ENCODE measurements around the gene TMEM198.
A peak's percentile ranks its signal among the peaks of the same experiment; 100 is the strongest.

TMEM198 gene

DNA sequence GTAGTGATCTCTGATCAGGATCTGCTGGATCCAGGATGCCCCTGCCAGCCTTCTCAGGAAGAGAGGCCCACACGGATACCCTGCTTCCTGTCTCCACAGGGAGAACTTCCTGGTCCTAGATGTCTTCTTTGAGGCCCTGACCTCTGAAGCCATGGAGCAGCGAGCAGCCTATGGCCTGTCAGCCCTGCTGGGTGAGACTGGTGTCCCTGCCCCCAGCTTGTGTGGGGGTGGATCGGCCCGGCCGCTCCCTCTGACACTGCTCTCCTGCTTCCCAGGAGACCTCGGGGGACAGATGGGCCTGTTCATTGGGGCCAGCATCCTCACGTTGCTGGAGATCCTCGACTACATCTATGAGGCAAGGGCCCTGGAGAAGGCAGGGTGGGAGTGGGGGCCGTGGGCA, 6.9 kb upstream of the TMEM198 start:
- no peaks in the 10 kb centered on the region for H3K27me3 ChIP-seq (replicated peaks; ENCODE audit: control insufficient read depth, insufficient read depth, low read length, poor library complexity, severe bottlenecking)
- H3K4me1 ChIP-seq (ENCODE audit: control insufficient read depth, insufficient read depth, low read length, poor library complexity, severe bottlenecking), result peaks cover 8% of the 10 kb centered on the region
- H3K36me3 ChIP-seq (ENCODE audit: control insufficient read depth, insufficient read depth, low read length), result no peaks in the 10 kb centered on the region
- H3K9me3 ChIP-seq (ENCODE audit: control insufficient read depth, low read length), result no peaks in the 10 kb centered on the region
- no peak overlapping the region for H3K4me3 ChIP-seq (ENCODE audit: insufficient read depth, low read depth, low read length, poor library complexity, severe bottlenecking)
- H3K27ac ChIP-seq (ENCODE audit: insufficient read depth, low read length, poor library complexity, severe bottlenecking), result no peak overlapping the region
- DNase-seq, result no peak

GRCh38 chr2:219537657-219538488, 6.0 kb upstream of the TMEM198 start:
- no peak overlapping the region for H3K4me3 ChIP-seq (ENCODE audit: insufficient read depth, low read depth, low read length, poor library complexity, severe bottlenecking)
- H3K27ac ChIP-seq (ENCODE audit: insufficient read depth, low read length, poor library complexity, severe bottlenecking), result no peak overlapping the region
- H3K9me3 ChIP-seq (ENCODE audit: control insufficient read depth, low read length), result no peaks in the 10 kb centered on the region
- no peaks in the 10 kb centered on the region for H3K27me3 ChIP-seq (replicated peaks; ENCODE audit: control insufficient read depth, insufficient read depth, low read length, poor library complexity, severe bottlenecking)
- H3K36me3 ChIP-seq (ENCODE audit: control insufficient read depth, insufficient read depth, low read length), result no peaks in the 10 kb centered on the region
- DNase-seq, result no peak
- peaks cover 17% of the 10 kb centered on the region for H3K4me1 ChIP-seq (ENCODE audit: control insufficient read depth, insufficient read depth, low read length, poor library complexity, severe bottlenecking)

DNA sequence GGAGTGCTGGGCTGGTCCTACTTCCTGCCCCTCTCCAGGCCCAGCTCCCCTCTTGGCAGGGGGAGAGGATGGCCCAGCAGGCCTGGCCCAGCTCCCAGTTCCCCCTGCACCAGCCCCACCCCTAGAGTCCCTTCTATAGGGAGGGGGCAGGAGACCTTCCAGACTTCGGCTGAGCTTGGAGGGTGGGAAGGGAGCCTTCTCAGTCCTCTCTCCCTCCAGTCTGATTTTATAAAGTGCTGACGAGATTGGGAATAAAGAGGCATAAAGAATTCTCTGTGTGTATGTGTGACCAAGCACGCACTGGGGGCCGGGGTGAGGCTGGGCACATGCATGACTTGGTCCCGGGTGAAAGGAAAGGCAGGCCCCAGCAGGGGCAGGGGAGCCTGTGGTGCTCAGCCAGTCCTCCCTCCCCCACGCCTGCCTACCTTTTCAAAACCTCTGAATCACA, 5.3 kb upstream of the TMEM198 start:
- H3K4me3 ChIP-seq (ENCODE audit: insufficient read depth, low read depth, low read length, poor library complexity, severe bottlenecking), result no peak overlapping the region
- no peaks in the 10 kb centered on the region for H3K36me3 ChIP-seq (ENCODE audit: control insufficient read depth, insufficient read depth, low read length)
- DNase-seq, result no peak
- peaks cover 19% of the 10 kb centered on the region for H3K4me1 ChIP-seq (ENCODE audit: control insufficient read depth, insufficient read depth, low read length, poor library complexity, severe bottlenecking)
- no peaks in the 10 kb centered on the region for H3K9me3 ChIP-seq (ENCODE audit: control insufficient read depth, low read length)
- no peak overlapping the region for H3K27ac ChIP-seq (ENCODE audit: insufficient read depth, low read length, poor library complexity, severe bottlenecking)
- no peaks in the 10 kb centered on the region for H3K27me3 ChIP-seq (replicated peaks; ENCODE audit: control insufficient read depth, insufficient read depth, low read length, poor library complexity, severe bottlenecking)

DNA sequence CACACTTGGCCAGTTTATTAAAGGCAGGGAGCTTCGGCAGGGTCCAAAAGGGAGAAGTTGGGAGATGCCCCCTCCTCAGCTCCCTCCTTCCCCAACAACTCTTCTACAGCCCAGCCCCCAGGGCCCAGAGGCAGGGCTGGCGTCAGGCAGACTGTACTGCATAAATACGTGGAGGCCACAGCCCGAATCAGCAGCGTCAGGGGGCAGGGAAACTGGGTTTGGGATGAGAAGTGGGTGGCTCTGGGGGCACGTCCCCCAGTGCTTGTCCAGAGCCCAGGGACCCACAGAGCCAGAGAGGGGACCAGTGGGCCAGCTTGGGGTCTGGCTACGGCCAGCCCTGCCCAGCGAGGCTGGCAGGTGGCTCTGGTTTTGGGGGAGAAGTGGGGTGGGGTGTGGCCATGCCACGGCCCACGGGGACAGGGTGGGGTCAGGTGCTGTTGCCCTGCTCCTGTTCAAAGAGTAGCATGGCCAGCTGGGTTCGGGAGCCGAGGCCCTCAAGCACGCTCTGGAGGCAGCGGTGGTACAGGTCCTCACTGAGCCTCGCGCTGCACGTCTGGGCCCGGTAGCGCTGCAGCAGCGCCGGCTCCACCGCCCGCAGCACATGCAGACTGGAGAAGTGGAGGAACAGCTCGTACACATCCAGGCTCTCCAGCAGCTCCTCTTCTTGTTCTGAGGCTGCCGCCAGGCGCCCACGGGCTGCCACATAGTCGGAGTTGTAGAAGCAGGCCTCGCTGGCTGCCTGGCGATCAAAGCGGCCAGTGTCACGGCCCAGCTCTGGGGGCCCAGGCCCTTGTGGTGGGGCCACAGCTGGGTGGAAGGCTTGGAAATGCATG, 4.7 kb upstream of the TMEM198 start:
- H3K27me3 ChIP-seq (replicated peaks; ENCODE audit: control insufficient read depth, insufficient read depth, low read length, poor library complexity, severe bottlenecking), result no peaks in the 10 kb centered on the region
- H3K4me3 ChIP-seq (ENCODE audit: insufficient read depth, low read depth, low read length, poor library complexity, severe bottlenecking), result no peak overlapping the region
- H3K9me3 ChIP-seq (ENCODE audit: control insufficient read depth, low read length), result no peaks in the 10 kb centered on the region
- H3K27ac ChIP-seq (ENCODE audit: insufficient read depth, low read length, poor library complexity, severe bottlenecking), result no peak overlapping the region
- no peaks in the 10 kb centered on the region for H3K36me3 ChIP-seq (ENCODE audit: control insufficient read depth, insufficient read depth, low read length)
- H3K4me1 ChIP-seq (ENCODE audit: control insufficient read depth, insufficient read depth, low read length, poor library complexity, severe bottlenecking), result peaks cover 23% of the 10 kb centered on the region
- no peak for DNase-seq

GRCh38 chr2:219539926-219540678, 3.7 kb upstream of the TMEM198 start:
- Histone ChIP-seq H3K36me3 (ENCODE audit: control insufficient read depth, insufficient read depth, low read length) (no peaks in the 10 kb centered on the region), H3K4me1 (ENCODE audit: control insufficient read depth, insufficient read depth, low read length, poor library complexity, severe bottlenecking) (peaks cover 25% of the 10 kb centered on the region), H3K27me3 (replicated peaks; ENCODE audit: control insufficient read depth, insufficient read depth, low read length, poor library complexity, severe bottlenecking) (no peaks in the 10 kb centered on the region), H3K27ac (ENCODE audit: insufficient read depth, low read length, poor library complexity, severe bottlenecking) (no peak overlapping the region), H3K9me3 (ENCODE audit: control insufficient read depth, low read length) (no peaks in the 10 kb centered on the region), H3K4me3 (ENCODE audit: insufficient read depth, low read depth, low read length, poor library complexity, severe bottlenecking) (no peak overlapping the region)
- DNase-seq, result no peak

DNA sequence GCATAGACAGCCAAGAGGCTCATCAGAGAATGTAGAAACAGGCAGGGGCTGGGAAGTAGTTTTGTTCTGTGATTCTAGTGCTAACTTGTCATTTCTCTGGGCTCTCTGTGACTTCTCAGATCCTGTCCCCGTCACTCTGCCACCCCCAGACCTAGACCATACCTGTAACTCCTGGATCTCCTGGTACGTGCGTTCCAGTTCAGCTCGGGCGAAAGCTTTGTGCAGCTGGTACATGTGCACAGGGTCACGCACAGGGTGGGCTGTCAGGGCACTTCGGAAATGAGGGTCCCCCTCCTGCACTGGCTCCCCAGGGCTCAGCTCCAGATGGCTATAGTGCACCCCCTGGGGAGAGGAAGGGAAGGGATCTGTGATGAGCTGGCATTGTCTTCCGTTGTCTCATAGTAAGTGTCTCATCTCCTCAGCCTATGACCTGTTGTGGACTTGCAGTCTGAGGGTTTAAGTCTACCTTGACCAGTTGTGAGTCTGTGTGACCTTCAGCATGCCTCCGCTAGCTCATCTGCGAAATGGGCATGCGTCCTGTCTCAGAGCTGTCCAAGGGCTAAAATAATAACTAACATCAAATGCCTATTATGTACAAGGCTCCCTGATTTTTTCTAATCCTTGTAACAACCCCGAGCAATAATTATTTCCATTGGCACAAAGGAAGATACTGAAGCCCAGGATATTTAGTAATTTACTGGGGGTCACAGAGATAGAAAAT, 2.9 kb upstream of the TMEM198 start:
- DNase-seq, result no peak
- no peaks in the 10 kb centered on the region for H3K27me3 ChIP-seq (replicated peaks; ENCODE audit: control insufficient read depth, insufficient read depth, low read length, poor library complexity, severe bottlenecking)
- H3K4me1 ChIP-seq (ENCODE audit: control insufficient read depth, insufficient read depth, low read length, poor library complexity, severe bottlenecking), result peaks cover 25% of the 10 kb centered on the region
- no peaks in the 10 kb centered on the region for H3K36me3 ChIP-seq (ENCODE audit: control insufficient read depth, insufficient read depth, low read length)
- no peak overlapping the region for H3K27ac ChIP-seq (ENCODE audit: insufficient read depth, low read length, poor library complexity, severe bottlenecking)
- H3K9me3 ChIP-seq (ENCODE audit: control insufficient read depth, low read length), result no peaks in the 10 kb centered on the region
- no peak overlapping the region for H3K4me3 ChIP-seq (ENCODE audit: insufficient read depth, low read depth, low read length, poor library complexity, severe bottlenecking)

DNA sequence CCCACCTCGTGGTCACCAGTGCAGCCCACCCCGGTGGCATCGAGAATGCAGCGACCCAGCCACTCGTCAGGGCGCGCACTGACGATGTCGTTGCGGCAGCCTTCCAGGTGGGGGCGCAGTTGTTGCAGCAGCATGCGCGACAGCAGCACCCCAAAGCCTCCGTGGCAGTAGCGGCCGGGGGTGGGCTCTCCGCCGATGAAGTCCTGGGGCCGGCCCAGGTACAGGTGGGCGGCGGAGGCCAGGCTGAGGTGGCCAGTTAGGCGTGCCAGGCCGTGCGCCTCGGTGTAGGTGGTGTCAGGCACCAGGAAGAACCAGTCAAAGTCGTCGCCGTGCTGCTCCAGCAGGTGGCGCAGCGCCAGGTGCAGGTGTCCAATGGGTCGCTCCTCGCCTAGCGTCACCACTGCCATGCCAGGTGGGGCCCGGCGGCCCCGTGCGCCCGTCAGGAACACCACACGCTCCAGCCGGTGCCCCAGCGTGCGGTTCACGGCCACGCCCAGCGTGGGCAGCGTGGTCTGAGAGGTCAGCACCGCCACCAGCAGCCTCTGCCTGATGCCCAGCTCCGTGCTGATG, 2.1 kb upstream of the TMEM198 start:
- DNase-seq, result peak; percentile 62 to 79 (median 77)
- H3K27me3 ChIP-seq (replicated peaks; ENCODE audit: control insufficient read depth, insufficient read depth, low read length, poor library complexity, severe bottlenecking), result no peaks in the 10 kb centered on the region
- H3K36me3 ChIP-seq (ENCODE audit: control insufficient read depth, insufficient read depth, low read length), result no peaks in the 10 kb centered on the region
- H3K4me1 ChIP-seq (ENCODE audit: control insufficient read depth, insufficient read depth, low read length, poor library complexity, severe bottlenecking), result peaks cover 25% of the 10 kb centered on the region
- peak overlapping the region; percentile 50 for H3K4me3 ChIP-seq (ENCODE audit: insufficient read depth, low read depth, low read length, poor library complexity, severe bottlenecking)
- no peak overlapping the region for H3K27ac ChIP-seq (ENCODE audit: insufficient read depth, low read length, poor library complexity, severe bottlenecking)
- H3K9me3 ChIP-seq (ENCODE audit: control insufficient read depth, low read length), result no peaks in the 10 kb centered on the region

DNA sequence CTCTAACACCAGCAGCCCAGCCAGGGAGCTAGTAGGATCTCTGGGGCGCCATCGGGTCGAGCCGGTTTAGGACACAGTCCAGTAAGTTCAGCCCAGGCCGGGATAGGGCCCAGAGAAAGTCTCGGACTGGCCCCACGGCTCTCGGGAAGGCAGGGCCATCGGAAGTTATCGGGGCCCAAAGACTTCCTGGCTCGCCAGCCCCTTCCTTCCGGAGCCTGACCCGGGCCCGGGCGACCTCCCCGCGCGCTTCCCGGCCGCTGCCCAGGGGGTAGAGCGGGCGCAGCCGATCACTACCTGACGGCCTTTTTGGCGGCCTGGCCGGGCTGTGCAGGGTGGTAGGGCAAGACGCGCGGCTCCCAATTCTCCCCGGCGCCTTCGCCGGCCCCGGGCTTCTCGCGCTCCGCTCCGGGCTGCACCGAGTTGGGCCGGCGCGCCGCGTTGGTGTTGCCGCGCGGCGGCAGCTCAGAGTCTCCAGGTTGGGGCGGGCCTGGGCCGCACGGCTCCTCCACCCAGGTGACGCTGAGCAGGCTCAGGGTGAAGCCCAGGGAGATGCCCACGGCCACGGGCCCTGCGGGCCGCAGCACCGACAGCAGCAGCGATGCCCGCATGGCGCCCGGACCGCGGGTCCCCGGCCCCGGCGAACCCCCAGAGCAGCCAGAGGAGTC, 765 bp upstream of the TMEM198 start:
- Histone ChIP-seq H3K36me3 (ENCODE audit: control insufficient read depth, insufficient read depth, low read length) (no peaks in the 10 kb centered on the region), H3K27ac (ENCODE audit: insufficient read depth, low read length, poor library complexity, severe bottlenecking) (peak overlapping the region; percentile 58), H3K4me3 (ENCODE audit: insufficient read depth, low read depth, low read length, poor library complexity, severe bottlenecking) (peak overlapping the region; percentile 84), H3K4me1 (ENCODE audit: control insufficient read depth, insufficient read depth, low read length, poor library complexity, severe bottlenecking) (peaks cover 25% of the 10 kb centered on the region), H3K9me3 (ENCODE audit: control insufficient read depth, low read length) (no peaks in the 10 kb centered on the region), H3K27me3 (replicated peaks; ENCODE audit: control insufficient read depth, insufficient read depth, low read length, poor library complexity, severe bottlenecking) (no peaks in the 10 kb centered on the region)
- DNase-seq, result no peak

DNA sequence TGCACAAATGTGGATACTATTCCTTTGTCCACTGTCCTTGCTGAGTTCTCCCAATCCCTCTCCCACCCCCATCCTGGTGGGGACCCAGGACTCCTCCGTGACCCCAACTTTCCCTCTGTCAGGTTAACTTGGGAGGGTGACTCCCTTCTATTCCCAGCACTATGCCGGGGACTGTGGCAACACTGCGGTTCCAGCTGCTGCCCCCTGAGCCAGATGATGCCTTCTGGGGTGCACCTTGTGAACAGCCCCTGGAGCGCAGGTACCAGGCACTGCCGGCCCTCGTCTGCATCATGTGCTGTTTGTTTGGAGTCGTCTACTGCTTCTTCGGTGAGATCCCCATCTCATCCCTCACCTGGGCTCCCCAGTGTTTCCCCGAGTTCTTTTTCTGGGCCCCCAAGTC, 739 bp downstream of the TMEM198 start:
- H3K9me3 ChIP-seq (ENCODE audit: control insufficient read depth, low read length), result no peaks in the 10 kb centered on the region
- H3K27ac ChIP-seq (ENCODE audit: insufficient read depth, low read length, poor library complexity, severe bottlenecking), result no peak overlapping the region
- H3K27me3 ChIP-seq (replicated peaks; ENCODE audit: control insufficient read depth, insufficient read depth, low read length, poor library complexity, severe bottlenecking), result no peaks in the 10 kb centered on the region
- H3K36me3 ChIP-seq (ENCODE audit: control insufficient read depth, insufficient read depth, low read length), result no peaks in the 10 kb centered on the region
- no peak for DNase-seq
- H3K4me1 ChIP-seq (ENCODE audit: control insufficient read depth, insufficient read depth, low read length, poor library complexity, severe bottlenecking), result peaks cover 25% of the 10 kb centered on the region
- no peak overlapping the region for H3K4me3 ChIP-seq (ENCODE audit: insufficient read depth, low read depth, low read length, poor library complexity, severe bottlenecking)

All from effector memory CD4-positive, alpha-beta T cell (primary cell).